ENCODE results near the gene PAQR5.

Gene PAQR5

GRCh38 chr15:69369631-69370030 is 70.9 kb downstream of the PAQR5 start:
- Histone ChIP-seq H3K27ac (ENCODE audit: low read depth, low read length, poor library complexity, severe bottlenecking) (no peak overlapping the region), H3K27me3 (ENCODE audit: insufficient read depth, low read length) (no peaks in the 10 kb centered on the region; the same call in 1 of the 2 replicates), H3F3A (ENCODE audit: insufficient read depth, low read length) (no peaks in the 10 kb centered on the region), H3K9me3 (ENCODE audit: low read length) (no peaks in the 10 kb centered on the region), H3K79me2 (ENCODE audit: insufficient read depth, low read length) (no peaks in the 10 kb centered on the region), H3K9me2 (ENCODE audit: low read depth, low read length) (no peaks in the 10 kb centered on the region), H4K20me1 (ENCODE audit: insufficient read depth, low read length) (no peaks in the 10 kb centered on the region), H3K36me3 (ENCODE audit: insufficient read depth, low read length) (no peaks in the 10 kb centered on the region), H3K4me2 (ENCODE audit: low read length) (no peak overlapping the region), H2AFZ (ENCODE audit: low read length) (no peak overlapping the region), H3K4me3 (ENCODE audit: low read depth, low read length, poor library complexity, severe bottlenecking) (no peak overlapping the region), H3K4me1 (ENCODE audit: insufficient read depth, low read length, severe bottlenecking) (no peaks in the 10 kb centered on the region), H3K9ac (ENCODE audit: low read length) (no peak overlapping the region)
- no peak for TF ChIP-seq EZH2 (IDR thresholded peaks at IDR 0.05; ENCODE audit: borderline replicate concordance, low read length)

- H3K27me3 ChIP-seq (ENCODE audit: insufficient read depth, low read length) = no peaks in the 10 kb centered on the region; the same call in none of the 2 replicates
- H3K36me3 ChIP-seq (ENCODE audit: insufficient read depth, low read length) = no peaks in the 10 kb centered on the region
- H3K79me2 ChIP-seq (ENCODE audit: insufficient read depth, low read length) = no peaks in the 10 kb centered on the region
- no peaks in the 10 kb centered on the region for H4K20me1 ChIP-seq (ENCODE audit: insufficient read depth, low read length)
- TF ChIP-seq EZH2 (IDR thresholded peaks at IDR 0.05; ENCODE audit: borderline replicate concordance, low read length) = no peak
- no peak for TF ChIP-seq CTCF (IDR thresholded peaks at IDR 0.05; ENCODE audit: low read length)
- H3K4me3 ChIP-seq (ENCODE audit: low read depth, low read length, poor library complexity, severe bottlenecking) = no peak overlapping the region
- H3K4me2 ChIP-seq (ENCODE audit: low read length) = no peak overlapping the region
- H3K27ac ChIP-seq (ENCODE audit: low read depth, low read length, poor library complexity, severe bottlenecking) = no peak overlapping the region
- no peaks in the 10 kb centered on the region for H3K4me1 ChIP-seq (ENCODE audit: insufficient read depth, low read length, severe bottlenecking)
- H3F3A ChIP-seq (ENCODE audit: insufficient read depth, low read length) = no peaks in the 10 kb centered on the region
- no peaks in the 10 kb centered on the region for H3K9me2 ChIP-seq (ENCODE audit: low read depth, low read length)
- no peak overlapping the region for H3K9ac ChIP-seq (ENCODE audit: low read length)
- H3K9me3 ChIP-seq (ENCODE audit: low read length) = no peaks in the 10 kb centered on the region
- H2AFZ ChIP-seq (ENCODE audit: low read length) = no peak overlapping the region
Observed at GRCh38 chr15:69373406-69373805, 74.7 kb downstream of the PAQR5 start.

DNA sequence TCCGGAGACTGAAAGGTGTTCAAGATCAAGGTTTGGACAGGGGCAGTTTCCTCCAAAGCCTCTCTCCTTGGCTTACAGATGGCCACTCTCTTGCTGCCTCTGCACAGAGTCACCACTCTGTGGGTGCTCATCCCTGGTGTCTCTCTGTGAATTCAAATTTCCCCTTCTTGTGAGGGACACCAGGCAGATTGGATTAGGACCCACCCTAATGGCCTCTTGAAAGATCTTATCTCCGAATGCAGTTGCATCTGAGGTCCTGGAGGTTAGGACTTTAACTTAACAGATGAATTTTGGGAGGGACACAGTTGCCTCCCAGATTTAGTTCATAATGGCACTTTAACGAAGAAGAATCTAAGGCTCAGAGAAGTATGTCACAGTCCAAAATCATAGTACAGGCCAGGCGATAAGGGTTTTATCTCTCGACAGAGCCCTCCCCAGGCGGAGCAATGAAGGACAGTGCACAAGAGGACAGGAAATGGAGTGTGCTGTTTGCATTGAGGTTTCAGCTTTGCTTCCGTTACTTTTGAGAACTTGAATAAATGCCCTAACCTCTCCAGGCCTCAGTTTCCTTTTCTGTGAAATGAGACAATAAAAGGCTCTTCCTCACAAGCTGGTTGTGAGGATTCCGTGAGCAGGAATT is 76.6 kb downstream of the PAQR5 start:
- Histone ChIP-seq H3K9me2 (ENCODE audit: low read depth, low read length) (no peaks in the 10 kb centered on the region), H3K36me3 (ENCODE audit: insufficient read depth, low read length) (no peaks in the 10 kb centered on the region), H2AFZ (ENCODE audit: low read length) (no peak overlapping the region), H3K79me2 (ENCODE audit: insufficient read depth, low read length) (no peaks in the 10 kb centered on the region), H3K27ac (ENCODE audit: low read depth, low read length, poor library complexity, severe bottlenecking) (no peak overlapping the region), H3K27me3 (ENCODE audit: insufficient read depth, low read length) (no peaks in the 10 kb centered on the region; the same call in none of the 2 replicates), H4K20me1 (ENCODE audit: insufficient read depth, low read length) (no peaks in the 10 kb centered on the region), H3K9ac (ENCODE audit: low read length) (no peak overlapping the region), H3K4me1 (ENCODE audit: insufficient read depth, low read length, severe bottlenecking) (no peaks in the 10 kb centered on the region), H3K4me2 (ENCODE audit: low read length) (no peak overlapping the region), H3F3A (ENCODE audit: insufficient read depth, low read length) (no peaks in the 10 kb centered on the region), H3K9me3 (ENCODE audit: low read length) (no peaks in the 10 kb centered on the region), H3K4me3 (ENCODE audit: low read depth, low read length, poor library complexity, severe bottlenecking) (no peak overlapping the region)
- no peak for TF ChIP-seq EZH2 (IDR thresholded peaks at IDR 0.05; ENCODE audit: borderline replicate concordance, low read length)
- TF ChIP-seq CTCF (IDR thresholded peaks at IDR 0.05; ENCODE audit: low read length) = no peak

Data from OCI-LY1 (cell line).